Measurements from ENCODE around the gene SYT11.
A peak's percentile ranks its signal among the peaks of the same experiment; 100 is the strongest.
"Not testable (repeated sequence)": the region's sequence is repeated elsewhere in the genome, so short reads cannot be mapped to it uniquely, and the experiment has no call there.

SYT11 gene

GRCh38 chr1:155884031-155884960 is 24.9 kb downstream of the SYT11 start:
- Histone ChIP-seq H3K27ac (ENCODE audit: low read depth, low read length, severe bottlenecking) (no peak overlapping the region), H3K9me3 (ENCODE audit: control insufficient read depth, low read length) (no peaks in the 10 kb centered on the region), H3K36me3 (ENCODE audit: control insufficient read depth, insufficient read depth, low read length) (no peaks in the 10 kb centered on the region), H3K4me1 (ENCODE audit: control insufficient read depth, insufficient read depth, low read length, poor library complexity, severe bottlenecking) (no peaks in the 10 kb centered on the region), H3K4me3 (ENCODE audit: extremely low read depth, insufficient read depth, low read length, poor library complexity, severe bottlenecking) (no peak overlapping the region)
- 89 to 94% methylated on average over 5 to 8 of the region's 9 CpGs for WGBS, 2 experiments (ENCODE audit: insufficient coverage in 2 of 2)

- Histone ChIP-seq H3K36me3 (ENCODE audit: control insufficient read depth, insufficient read depth, low read length) (no peaks in the 10 kb centered on the region), H3K4me3 (ENCODE audit: extremely low read depth, insufficient read depth, low read length, poor library complexity, severe bottlenecking) (no peak overlapping the region), H3K9me3 (ENCODE audit: control insufficient read depth, low read length) (no peaks in the 10 kb centered on the region), H3K4me1 (ENCODE audit: control insufficient read depth, insufficient read depth, low read length, poor library complexity, severe bottlenecking) (no peaks in the 10 kb centered on the region), H3K27ac (ENCODE audit: low read depth, low read length, severe bottlenecking) (no peak overlapping the region)
Measured at GRCh38 chr1:155884982-155885381, 25.6 kb downstream of the SYT11 start.

- H3K36me3 ChIP-seq (ENCODE audit: control insufficient read depth, insufficient read depth, low read length), result no peaks in the 10 kb centered on the region
- 88 to 93% methylated on average over 2 of the region's 5 CpGs for WGBS, 2 experiments (ENCODE audit: insufficient coverage in 2 of 2)
- H3K27ac ChIP-seq (ENCODE audit: low read depth, low read length, severe bottlenecking), result no peak overlapping the region
- no peak overlapping the region for H3K4me3 ChIP-seq (ENCODE audit: extremely low read depth, insufficient read depth, low read length, poor library complexity, severe bottlenecking)
- peaks cover 6% of the 10 kb centered on the region for H3K4me1 ChIP-seq (ENCODE audit: control insufficient read depth, insufficient read depth, low read length, poor library complexity, severe bottlenecking)
- no peaks in the 10 kb centered on the region for H3K9me3 ChIP-seq (ENCODE audit: control insufficient read depth, low read length)
Measured at GRCh38 chr1:155888481-155888880, 29.1 kb downstream of the SYT11 start.

- 83 to 100% methylated on average over 1 of the region's 2 CpGs for WGBS, 2 experiments (ENCODE audit: insufficient coverage in 2 of 2)
- no peak overlapping the region for H3K4me3 ChIP-seq (ENCODE audit: extremely low read depth, insufficient read depth, low read length, poor library complexity, severe bottlenecking)
- H3K36me3 ChIP-seq (ENCODE audit: control insufficient read depth, insufficient read depth, low read length), result no peaks in the 10 kb centered on the region
- no peaks in the 10 kb centered on the region for H3K9me3 ChIP-seq (ENCODE audit: control insufficient read depth, low read length)
- peaks cover 6% of the 10 kb centered on the region for H3K4me1 ChIP-seq (ENCODE audit: control insufficient read depth, insufficient read depth, low read length, poor library complexity, severe bottlenecking)
- H3K27ac ChIP-seq (ENCODE audit: low read depth, low read length, severe bottlenecking), result no peak overlapping the region
Measured at GRCh38 chr1:155889566-155889965, 30.2 kb downstream of the SYT11 start.

GRCh38 chr1:155890251-155890650 is 30.9 kb downstream of the SYT11 start:
- 67 to 92% methylated on average over 1 to 2 of the region's 3 CpGs for WGBS, 2 experiments (ENCODE audit: insufficient coverage in 2 of 2)
- H3K4me1 ChIP-seq (ENCODE audit: control insufficient read depth, insufficient read depth, low read length, poor library complexity, severe bottlenecking), result peaks cover 6% of the 10 kb centered on the region

GRCh38 chr1:155892796-155893195 is 33.4 kb downstream of the SYT11 start:
- no peaks in the 10 kb centered on the region for H3K9me3 ChIP-seq (ENCODE audit: control insufficient read depth, low read length)
- H3K36me3 ChIP-seq (ENCODE audit: control insufficient read depth, insufficient read depth, low read length), result peaks cover 22% of the 10 kb centered on the region
- peaks cover 6% of the 10 kb centered on the region for H3K4me1 ChIP-seq (ENCODE audit: control insufficient read depth, insufficient read depth, low read length, poor library complexity, severe bottlenecking)
- H3K4me3 ChIP-seq (ENCODE audit: extremely low read depth, insufficient read depth, low read length, poor library complexity, severe bottlenecking), result no peak overlapping the region
- WGBS, 2 experiments (ENCODE audit: insufficient coverage in 2 of 2), result 51 to 66% methylated on average over 2 to 3 of the region's 3 CpGs
- peak overlapping the region; percentile 67 for H3K27ac ChIP-seq (ENCODE audit: low read depth, low read length, severe bottlenecking)

More at GRCh38 chr1:155890251-155890650, 30.9 kb downstream of the SYT11 start:
- Histone ChIP-seq H3K36me3 (ENCODE audit: control insufficient read depth, insufficient read depth, low read length) (no peaks in the 10 kb centered on the region), H3K27ac (ENCODE audit: low read depth, low read length, severe bottlenecking) (no peak overlapping the region), H3K9me3 (ENCODE audit: control insufficient read depth, low read length) (no peaks in the 10 kb centered on the region), H3K4me3 (ENCODE audit: extremely low read depth, insufficient read depth, low read length, poor library complexity, severe bottlenecking) (no peak overlapping the region)

GRCh38 chr1:155893389-155894142 is 34.2 kb downstream of the SYT11 start:
- Histone ChIP-seq H3K36me3 (ENCODE audit: control insufficient read depth, insufficient read depth, low read length) (peaks cover 29% of the 10 kb centered on the region), H3K27ac (ENCODE audit: low read depth, low read length, severe bottlenecking) (peak overlapping the region; percentile 67), H3K4me3 (ENCODE audit: extremely low read depth, insufficient read depth, low read length, poor library complexity, severe bottlenecking) (no peak overlapping the region), H3K9me3 (ENCODE audit: control insufficient read depth, low read length) (no peaks in the 10 kb centered on the region), H3K4me1 (ENCODE audit: control insufficient read depth, insufficient read depth, low read length, poor library complexity, severe bottlenecking) (peaks cover 6% of the 10 kb centered on the region)
- 94 to 97% methylated on average over 7 to 8 of the region's 10 CpGs for WGBS, 2 experiments (ENCODE audit: insufficient coverage in 2 of 2)

GRCh38 chr1:155895617-155896016 is 36.2 kb downstream of the SYT11 start:
- not testable (repeated sequence) for H3K9me3 ChIP-seq (ENCODE audit: control insufficient read depth, low read length); H3K4me1 ChIP-seq (ENCODE audit: control insufficient read depth, insufficient read depth, low read length, poor library complexity, severe bottlenecking); H3K4me3 ChIP-seq (ENCODE audit: extremely low read depth, insufficient read depth, low read length, poor library complexity, severe bottlenecking); H3K27ac ChIP-seq (ENCODE audit: low read depth, low read length, severe bottlenecking)
- peaks cover 50% of the 10 kb centered on the region for H3K36me3 ChIP-seq (ENCODE audit: control insufficient read depth, insufficient read depth, low read length)
- 91 to 100% methylated on average over 2 to 4 of the region's 6 CpGs for WGBS, 2 experiments (ENCODE audit: insufficient coverage in 2 of 2)

- H3K9me3 ChIP-seq (ENCODE audit: control insufficient read depth, low read length); H3K27ac ChIP-seq (ENCODE audit: low read depth, low read length, severe bottlenecking); H3K4me3 ChIP-seq (ENCODE audit: extremely low read depth, insufficient read depth, low read length, poor library complexity, severe bottlenecking); H3K4me1 ChIP-seq (ENCODE audit: control insufficient read depth, insufficient read depth, low read length, poor library complexity, severe bottlenecking): not testable (repeated sequence)
- whole genome bisulfite sequencing, 2 experiments (ENCODE audit: insufficient coverage in 2 of 2), result 97% methylated on average over 6 of the region's 8 CpGs
- peaks cover 59% of the 10 kb centered on the region for H3K36me3 ChIP-seq (ENCODE audit: control insufficient read depth, insufficient read depth, low read length)
Measured at GRCh38 chr1:155896476-155896875, 37.1 kb downstream of the SYT11 start.

- WGBS, 2 experiments (ENCODE audit: insufficient coverage in 2 of 2), result 100% methylated on average over 1 of the region's 1 CpG
- H3K36me3 ChIP-seq (ENCODE audit: control insufficient read depth, insufficient read depth, low read length), result peaks cover 68% of the 10 kb centered on the region
- no peak overlapping the region for H3K4me3 ChIP-seq (ENCODE audit: extremely low read depth, insufficient read depth, low read length, poor library complexity, severe bottlenecking)
- peaks cover 6% of the 10 kb centered on the region for H3K4me1 ChIP-seq (ENCODE audit: control insufficient read depth, insufficient read depth, low read length, poor library complexity, severe bottlenecking)
- no peak overlapping the region for H3K27ac ChIP-seq (ENCODE audit: low read depth, low read length, severe bottlenecking)
- no peaks in the 10 kb centered on the region for H3K9me3 ChIP-seq (ENCODE audit: control insufficient read depth, low read length)
Measured at GRCh38 chr1:155897746-155898145, 38.4 kb downstream of the SYT11 start.

GRCh38 chr1:155898888-155899287 is 39.5 kb downstream of the SYT11 start:
- Histone ChIP-seq H3K9me3 (ENCODE audit: control insufficient read depth, low read length) (no peaks in the 10 kb centered on the region), H3K4me1 (ENCODE audit: control insufficient read depth, insufficient read depth, low read length, poor library complexity, severe bottlenecking) (no peaks in the 10 kb centered on the region), H3K27ac (ENCODE audit: low read depth, low read length, severe bottlenecking) (no peak overlapping the region), H3K36me3 (ENCODE audit: control insufficient read depth, insufficient read depth, low read length) (peaks cover 76% of the 10 kb centered on the region), H3K4me3 (ENCODE audit: extremely low read depth, insufficient read depth, low read length, poor library complexity, severe bottlenecking) (no peak overlapping the region)
- 81 to 96% methylated on average over 2 of the region's 2 CpGs for WGBS, 2 experiments (ENCODE audit: insufficient coverage in 2 of 2)

Data from mesodermal cell (in vitro differentiated cells).